Measurements from ENCODE around the gene ABHD10. TPM values are rescaled to one million over a fixed set of nuclear protein-coding genes. Genes with fewer than 3 reads are reported as not detected.
A peak's percentile ranks its signal among the peaks of the same experiment; 100 is the strongest.

Gene ABHD10
- total RNA-seq, 1 donor from 2014 or later: 40.2 TPM

GRCh38 chr3:112011376-112011940 is 32.6 kb downstream of the ABHD10 start:
- TF ChIP-seq, protein P1, sequence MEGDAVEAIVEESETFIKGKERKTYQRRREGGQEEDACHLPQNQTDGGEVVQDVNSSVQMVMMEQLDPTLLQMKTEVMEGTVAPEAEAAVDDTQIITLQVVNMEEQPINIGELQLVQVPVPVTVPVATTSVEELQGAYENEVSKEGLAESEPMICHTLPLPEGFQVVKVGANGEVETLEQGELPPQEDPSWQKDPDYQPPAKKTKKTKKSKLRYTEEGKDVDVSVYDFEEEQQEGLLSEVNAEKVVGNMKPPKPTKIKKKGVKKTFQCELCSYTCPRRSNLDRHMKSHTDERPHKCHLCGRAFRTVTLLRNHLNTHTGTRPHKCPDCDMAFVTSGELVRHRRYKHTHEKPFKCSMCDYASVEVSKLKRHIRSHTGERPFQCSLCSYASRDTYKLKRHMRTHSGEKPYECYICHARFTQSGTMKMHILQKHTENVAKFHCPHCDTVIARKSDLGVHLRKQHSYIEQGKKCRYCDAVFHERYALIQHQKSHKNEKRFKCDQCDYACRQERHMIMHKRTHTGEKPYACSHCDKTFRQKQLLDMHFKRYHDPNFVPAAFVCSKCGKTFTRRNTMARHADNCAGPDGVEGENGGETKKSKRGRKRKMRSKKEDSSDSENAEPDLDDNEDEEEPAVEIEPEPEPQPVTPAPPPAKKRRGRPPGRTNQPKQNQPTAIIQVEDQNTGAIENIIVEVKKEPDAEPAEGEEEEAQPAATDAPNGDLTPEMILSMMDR (conservative IDR thresholded peaks at IDR 0.05): no peak
- Mint-ChIP-seq H3K9me3 (peaks cover 4% of the 10 kb centered on the region), H3K36me3 (no peaks in the 10 kb centered on the region), H3K27ac (no peak overlapping the region), H3K4me3 (no peak overlapping the region), H3K27me3 (no peaks in the 10 kb centered on the region), H3K4me1 (ENCODE audit: unreplicated experiment) (peaks cover 23% of the 10 kb centered on the region)
- DNase-seq (ENCODE audit: extremely low spot score, unreplicated experiment): no peak

DNA sequence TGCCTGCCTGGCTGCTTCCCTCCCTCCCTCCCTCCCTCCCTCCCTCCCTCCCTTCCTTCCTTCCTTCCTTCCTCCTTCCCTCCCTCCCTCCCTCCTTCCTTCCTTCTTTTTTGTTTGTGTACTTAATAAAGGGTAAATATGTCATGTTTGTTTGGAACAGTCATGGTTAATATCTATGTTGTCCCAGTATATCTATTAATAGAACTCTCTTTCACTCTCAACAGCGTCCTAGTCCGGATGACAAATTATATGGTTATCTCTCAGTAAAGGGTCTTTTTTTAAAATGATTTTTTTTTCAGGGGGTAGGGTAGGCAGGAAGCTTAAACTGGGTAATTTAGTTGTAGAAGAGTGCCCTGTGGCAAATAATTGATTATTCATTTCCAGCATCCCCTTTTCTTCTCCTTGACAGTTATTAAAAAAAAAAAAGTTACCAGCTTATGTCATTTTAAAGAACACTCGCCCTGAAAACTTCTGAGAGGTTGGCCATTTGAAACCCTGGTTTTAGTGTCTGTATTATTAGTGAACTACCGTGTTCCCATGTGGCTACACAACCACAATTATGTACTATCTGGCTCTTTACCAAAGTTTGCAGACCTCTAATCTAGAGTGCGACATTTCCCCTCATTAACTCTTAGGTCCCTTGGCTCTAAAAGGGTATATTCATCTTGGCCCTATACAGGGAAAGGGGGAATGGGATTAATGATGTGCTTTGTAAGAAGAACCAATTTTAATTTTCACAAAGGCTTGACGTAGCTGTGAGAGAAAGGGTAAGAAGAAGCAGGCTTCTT is 33.6 kb downstream of the ABHD10 start:
- TF ChIP-seq, protein P1 (conservative IDR thresholded peaks at IDR 0.05): no peak
- H3K27ac Mint-ChIP-seq: no peak overlapping the region
- no peaks in the 10 kb centered on the region for H3K36me3 Mint-ChIP-seq
- DNase-seq (ENCODE audit: extremely low spot score, unreplicated experiment): no peak
- H3K9me3 Mint-ChIP-seq: peaks cover 4% of the 10 kb centered on the region
- H3K4me3 Mint-ChIP-seq: no peak overlapping the region
- H3K4me1 Mint-ChIP-seq (ENCODE audit: unreplicated experiment): peaks cover 23% of the 10 kb centered on the region
- no peaks in the 10 kb centered on the region for H3K27me3 Mint-ChIP-seq

DNA sequence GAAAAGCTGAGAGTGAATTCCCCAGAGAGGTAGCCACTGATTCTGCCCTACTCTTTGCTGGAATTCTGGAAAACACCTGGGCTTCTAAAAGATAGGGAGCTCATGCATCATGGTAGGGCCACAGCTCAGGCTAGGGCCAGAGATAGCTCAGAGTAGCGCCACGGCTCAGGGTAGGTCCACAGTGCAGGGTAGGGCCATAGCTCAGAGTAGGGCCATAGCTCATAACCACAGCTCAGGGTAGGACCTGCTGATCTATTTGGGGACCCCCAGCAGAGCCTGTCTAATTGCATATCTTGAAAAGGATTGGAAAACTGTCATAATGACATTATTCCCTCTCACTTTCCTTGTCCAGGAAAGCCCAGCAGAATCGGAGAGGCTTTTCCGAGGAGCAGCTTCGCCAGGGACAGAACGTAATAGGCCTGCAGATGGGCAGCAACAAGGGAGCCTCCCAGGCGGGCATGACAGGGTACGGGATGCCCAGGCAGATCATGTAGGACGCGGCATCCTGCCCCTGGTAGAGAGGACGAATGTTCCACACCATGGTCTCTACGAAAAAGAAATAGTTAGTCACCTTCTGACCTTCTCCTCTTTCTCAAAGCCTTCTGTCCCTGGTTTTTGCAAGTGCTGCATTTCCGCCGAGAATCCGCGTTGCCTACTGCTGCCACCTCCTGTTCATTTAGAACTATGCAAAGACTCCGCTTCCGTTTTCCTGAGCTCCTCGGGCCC is 34.4 kb downstream of the ABHD10 start:
- Mint-ChIP-seq H3K9me3 (peaks cover 4% of the 10 kb centered on the region), H3K27me3 (no peaks in the 10 kb centered on the region), H3K36me3 (no peaks in the 10 kb centered on the region), H3K27ac (no peak overlapping the region), H3K4me1 (ENCODE audit: unreplicated experiment) (peaks cover 23% of the 10 kb centered on the region), H3K4me3 (no peak overlapping the region)
- DNase-seq (ENCODE audit: extremely low spot score, unreplicated experiment): no peak
- TF ChIP-seq, protein P1 (conservative IDR thresholded peaks at IDR 0.05): peak; percentile 82

- peaks cover 23% of the 10 kb centered on the region for H3K4me1 Mint-ChIP-seq (ENCODE audit: unreplicated experiment)
- no peaks in the 10 kb centered on the region for H3K36me3 Mint-ChIP-seq
- no peak for DNase-seq (ENCODE audit: extremely low spot score, unreplicated experiment)
- no peak overlapping the region for H3K4me3 Mint-ChIP-seq
- TF ChIP-seq, protein P1 (conservative IDR thresholded peaks at IDR 0.05): peak; percentile 15
- H3K27ac Mint-ChIP-seq: no peak overlapping the region
- H3K27me3 Mint-ChIP-seq: no peaks in the 10 kb centered on the region
- peaks cover 2% of the 10 kb centered on the region for H3K9me3 Mint-ChIP-seq
Observed at GRCh38 chr3:112013784-112014143, 34.9 kb downstream of the ABHD10 start.

GRCh38 chr3:112017091-112017490 is 38.3 kb downstream of the ABHD10 start:
- H3K4me3 Mint-ChIP-seq: no peak overlapping the region
- DNase-seq (ENCODE audit: extremely low spot score, unreplicated experiment): no peak
- no peaks in the 10 kb centered on the region for H3K27me3 Mint-ChIP-seq
- TF ChIP-seq, protein P1 (conservative IDR thresholded peaks at IDR 0.05): no peak
- peaks cover 6% of the 10 kb centered on the region for H3K9me3 Mint-ChIP-seq
- H3K27ac Mint-ChIP-seq: no peak overlapping the region
- H3K36me3 Mint-ChIP-seq: no peaks in the 10 kb centered on the region
- peaks cover 18% of the 10 kb centered on the region for H3K4me1 Mint-ChIP-seq (ENCODE audit: unreplicated experiment)

All from type B pancreatic cell (in vitro differentiated cells).